Neural progenitor cell (in vitro differentiated cells): ENCODE data around the gene TSPAN10. TPM values are rescaled to one million over a fixed set of nuclear protein-coding genes. Genes with fewer than 3 reads are reported as not detected.
A peak's percentile ranks its signal among the peaks of the same experiment; 100 is the strongest.

ENCODE experiments used
- DNase-seq: peaks from one replicate; pipeline ENCODE4 v3.0.0-alpha.2; 2016; ENCODE audit warnings: low spot score
- H2AFZ ChIP-seq: fragments of 200-600 bp; sonication (generic); replicated peaks from 2 replicates; pipeline ENCODE4 v1.6.1; 2016; ENCODE audit warnings: antibody characterized with exemption
- H3F3A ChIP-seq: fragments of 200-600 bp; sonication (generic); 2 replicates; pipeline ENCODE4 v1.6.1; 2016; ENCODE audit warnings: antibody characterized with exemption, low read depth
- H3K27ac ChIP-seq: fragments of 200-600 bp; sonication (generic); 2 replicates; pipeline ENCODE4 v1.5.1; 2016; ENCODE audit warnings: mild to moderate bottlenecking
- H3K27me3 ChIP-seq: fragments of 200-600 bp; sonication (generic); 2 replicates; pipeline ENCODE4 v1.6.1; 2016; ENCODE audit warnings: mild to moderate bottlenecking, moderate library complexity
- H3K36me3 ChIP-seq: fragments of 200-600 bp; sonication (generic); 2 replicates; pipeline ENCODE4 v1.5.1; 2016
- H3K4me1 ChIP-seq: fragments of 200-600 bp; sonication (generic); 2 replicates; pipeline ENCODE4 v1.6.1; 2016; ENCODE audit warnings: mixed run types
- H3K4me2 ChIP-seq: fragments of 200-600 bp; sonication (generic); 2 replicates; pipeline ENCODE4 v1.6.1; 2016
- H3K4me3 ChIP-seq: fragments of 200-600 bp; sonication (generic); 2 replicates; pipeline ENCODE4 v1.5.1; 2016
- H3K79me2 ChIP-seq: fragments of 200-600 bp; sonication (generic); 2 replicates; pipeline ENCODE4 v1.6.1; 2016; ENCODE audit warnings: low read depth
- H3K9ac ChIP-seq: fragments of 200-600 bp; sonication (generic); 2 replicates; pipeline ENCODE4 v1.6.1; 2016
- H3K9me3 ChIP-seq: fragments of 200-600 bp; sonication (generic); 2 replicates; pipeline ENCODE4 v1.5.1; 2016; ENCODE audit warnings: low read depth
- H4K20me1 ChIP-seq: fragments of 200-600 bp; sonication (generic); 2 replicates; pipeline ENCODE4 v1.6.1; 2016; ENCODE audit warnings: low read depth
- H3K27ac Mint-ChIP-seq: 3 replicates; pipeline ENCODE4 v1.8.0; 2021; ENCODE audit warnings: mixed read lengths
- H3K27me3 Mint-ChIP-seq: 2 replicates; pipeline ENCODE4 v1.8.0; 2022; ENCODE audit warnings: low read depth, mild to moderate bottlenecking, inconsistent platforms, moderate library complexity, mixed read lengths; ENCODE audit not compliant: insufficient read depth
- H3K36me3 Mint-ChIP-seq: 3 replicates; pipeline ENCODE4 v1.8.0; 2021; ENCODE audit warnings: mixed read lengths
- H3K4me1 Mint-ChIP-seq: 3 replicates; pipeline ENCODE4 v1.8.0; 2021; ENCODE audit warnings: mixed read lengths
- H3K4me3 Mint-ChIP-seq: 3 replicates; pipeline ENCODE4 v1.8.0; 2021; ENCODE audit warnings: mild to moderate bottlenecking, moderate library complexity, mixed read lengths
- H3K9me3 Mint-ChIP-seq: 3 replicates; pipeline ENCODE4 v1.8.0; 2020; ENCODE audit warnings: mixed read lengths
- EZH2 ChIP-seq: fragments of 200-600 bp; sonication (generic); IDR thresholded peaks from 2 replicates; pipeline ENCODE4 v1.6.1; 2017; ENCODE audit warnings: antibody characterized with exemption, mild to moderate bottlenecking, moderate library complexity
- EZH2phosphoT487 ChIP-seq: fragments of 200-600 bp; sonication (generic); IDR thresholded peaks from 2 replicates; pipeline ENCODE4 v1.6.1; 2017; ENCODE audit warnings: antibody characterized with exemption
- total RNA-seq: library from RNA; depleted of rRNA; stranded (reverse); fragments of >200 nt; gene quantifications from 2 replicates; pipeline ENCODE4 v1.2.3, GENCODE V29; 2015; ENCODE audit warnings: low replicate concordance
- TF ChIP-seq, protein P1 (sequence below): fragments of 200-600 bp; sonication (generic); IDR thresholded peaks from 2 replicates; pipeline ENCODE4 v1.5.1; 2017; ENCODE audit warnings: antibody characterized with exemption, mild to moderate bottlenecking

The TSPAN10 gene
- total RNA-seq, 1 donor from 2014 or later: 2.2 TPM

DNA sequence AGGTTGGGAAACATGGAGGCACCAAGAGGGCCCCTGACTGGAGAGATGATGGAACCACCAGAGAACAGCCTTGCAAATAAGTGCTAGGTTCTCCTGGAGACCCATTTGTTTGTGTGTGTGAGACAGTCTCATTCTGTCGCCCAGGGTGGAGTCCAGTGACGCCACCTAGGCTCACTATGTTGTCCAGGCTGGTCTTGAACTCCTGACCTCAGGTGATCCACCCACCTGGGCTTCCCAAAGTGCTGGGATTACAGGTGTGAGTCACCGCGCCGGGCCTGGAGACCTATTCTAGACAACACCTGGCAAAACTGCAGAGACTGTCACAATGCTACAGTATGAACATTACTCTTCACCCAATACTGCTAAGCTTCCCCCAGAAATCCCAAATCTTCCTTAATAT, 1.6 kb upstream of the TSPAN10 start:
- H2AFZ ChIP-seq: no peak overlapping the region
- H3K4me1 ChIP-seq: peaks cover 8% of the 10 kb centered on the region
- Mint-ChIP-seq H3K9me3 (no peaks in the 10 kb centered on the region), H3K27me3 (no peaks in the 10 kb centered on the region), H3K36me3 (peaks cover 6% of the 10 kb centered on the region), H3K4me1 (peaks cover 13% of the 10 kb centered on the region), H3K4me3 (peak overlapping the region; percentile 95), H3K27ac (no peak overlapping the region)
- H4K20me1 ChIP-seq: peaks cover 23% of the 10 kb centered on the region
- H3K4me2 ChIP-seq: peak overlapping the region; percentile 97
- no peaks in the 10 kb centered on the region for H3K27me3 ChIP-seq
- no peak for DNase-seq
- H3K79me2 ChIP-seq: peaks cover 63% of the 10 kb centered on the region
- H3K9ac ChIP-seq: no peak overlapping the region
- H3K27ac ChIP-seq: no peak overlapping the region
- H3K36me3 ChIP-seq: no peaks in the 10 kb centered on the region
- H3K9me3 ChIP-seq: no peaks in the 10 kb centered on the region
- peak overlapping the region; percentile 87 for H3K4me3 ChIP-seq
- TF ChIP-seq EZH2 (no peak), EZH2phosphoT487 (no peak)
- TF ChIP-seq, protein P1, sequence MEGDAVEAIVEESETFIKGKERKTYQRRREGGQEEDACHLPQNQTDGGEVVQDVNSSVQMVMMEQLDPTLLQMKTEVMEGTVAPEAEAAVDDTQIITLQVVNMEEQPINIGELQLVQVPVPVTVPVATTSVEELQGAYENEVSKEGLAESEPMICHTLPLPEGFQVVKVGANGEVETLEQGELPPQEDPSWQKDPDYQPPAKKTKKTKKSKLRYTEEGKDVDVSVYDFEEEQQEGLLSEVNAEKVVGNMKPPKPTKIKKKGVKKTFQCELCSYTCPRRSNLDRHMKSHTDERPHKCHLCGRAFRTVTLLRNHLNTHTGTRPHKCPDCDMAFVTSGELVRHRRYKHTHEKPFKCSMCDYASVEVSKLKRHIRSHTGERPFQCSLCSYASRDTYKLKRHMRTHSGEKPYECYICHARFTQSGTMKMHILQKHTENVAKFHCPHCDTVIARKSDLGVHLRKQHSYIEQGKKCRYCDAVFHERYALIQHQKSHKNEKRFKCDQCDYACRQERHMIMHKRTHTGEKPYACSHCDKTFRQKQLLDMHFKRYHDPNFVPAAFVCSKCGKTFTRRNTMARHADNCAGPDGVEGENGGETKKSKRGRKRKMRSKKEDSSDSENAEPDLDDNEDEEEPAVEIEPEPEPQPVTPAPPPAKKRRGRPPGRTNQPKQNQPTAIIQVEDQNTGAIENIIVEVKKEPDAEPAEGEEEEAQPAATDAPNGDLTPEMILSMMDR: no peak
- H3F3A ChIP-seq: peaks cover 7% of the 10 kb centered on the region

DNA sequence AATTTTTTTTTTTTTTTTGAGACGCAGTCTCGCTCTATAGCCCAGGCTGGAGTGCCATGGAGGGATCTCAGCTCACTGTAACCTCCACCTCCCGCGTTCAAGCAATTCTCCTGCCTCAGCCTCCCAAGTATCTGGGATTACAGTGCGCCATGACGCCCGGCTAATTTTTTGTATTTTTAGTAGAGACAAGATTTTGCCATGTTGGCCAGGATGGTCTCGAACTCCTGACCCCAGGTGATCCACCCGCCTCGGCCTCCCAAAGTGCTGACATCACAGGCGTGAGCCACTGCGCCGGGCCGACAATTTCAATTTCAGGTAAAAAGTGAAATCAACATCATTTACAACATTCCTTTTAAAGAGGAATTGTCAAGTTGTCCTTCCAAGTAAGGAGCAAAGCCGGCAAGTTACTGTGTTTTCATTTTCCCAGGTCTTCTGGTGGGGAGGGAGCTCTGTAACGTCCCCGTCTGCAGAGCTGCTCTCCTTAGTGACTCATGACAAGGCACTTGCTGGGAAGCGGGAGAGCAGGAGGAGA, 957 bp upstream of the TSPAN10 start:
- no peak for DNase-seq
- Mint-ChIP-seq H3K9me3 (no peaks in the 10 kb centered on the region), H3K27me3 (no peaks in the 10 kb centered on the region), H3K36me3 (peaks cover 6% of the 10 kb centered on the region), H3K27ac (peak overlapping the region; percentile 90), H3K4me1 (peaks cover 13% of the 10 kb centered on the region), H3K4me3 (peak overlapping the region; percentile 95)
- peaks cover 7% of the 10 kb centered on the region for H3F3A ChIP-seq
- no peak for TF ChIP-seq EZH2phosphoT487
- no peak for TF ChIP-seq EZH2
- TF ChIP-seq, protein P1: no peak
- H3K9me3 ChIP-seq: no peaks in the 10 kb centered on the region
- no peak overlapping the region for H2AFZ ChIP-seq
- H3K27me3 ChIP-seq: no peaks in the 10 kb centered on the region
- peak overlapping the region; percentile 97 for H3K4me2 ChIP-seq
- H3K4me3 ChIP-seq: peak overlapping the region; percentile 87
- H3K27ac ChIP-seq: peak overlapping the region; percentile 80
- H3K9ac ChIP-seq: peak overlapping the region; percentile 93
- H3K4me1 ChIP-seq: peaks cover 8% of the 10 kb centered on the region
- H4K20me1 ChIP-seq: peaks cover 23% of the 10 kb centered on the region
- no peaks in the 10 kb centered on the region for H3K36me3 ChIP-seq
- H3K79me2 ChIP-seq: peaks cover 57% of the 10 kb centered on the region

DNA sequence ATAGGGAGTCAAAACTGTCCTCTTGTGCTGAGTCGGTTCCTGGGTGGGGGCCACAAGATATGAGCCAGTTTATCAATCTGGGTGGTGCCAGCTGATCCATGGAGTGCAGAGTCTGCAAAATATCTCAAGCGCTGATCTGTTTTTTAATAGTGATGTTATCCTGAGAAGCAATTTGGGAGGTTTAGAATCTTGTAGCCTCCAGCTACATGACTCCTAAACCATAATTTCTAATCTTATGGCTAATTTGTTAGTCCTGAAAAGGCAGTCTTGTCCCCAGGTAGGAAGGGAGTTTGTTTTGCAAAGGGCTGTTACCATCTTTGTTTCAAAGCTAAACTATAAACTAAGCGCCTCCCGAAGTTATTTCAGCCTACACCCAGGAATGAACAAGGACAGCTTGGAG, 1.7 kb downstream of the TSPAN10 start:
- H3K79me2 ChIP-seq: peaks cover 30% of the 10 kb centered on the region
- no peak overlapping the region for H3K4me3 ChIP-seq
- H4K20me1 ChIP-seq: peaks cover 23% of the 10 kb centered on the region
- no peak for DNase-seq
- H3K9me3 ChIP-seq: no peaks in the 10 kb centered on the region
- no peaks in the 10 kb centered on the region for H3K36me3 ChIP-seq
- H3K36me3 Mint-ChIP-seq: peaks cover 2% of the 10 kb centered on the region
- TF ChIP-seq, protein P1: no peak
- no peak for TF ChIP-seq EZH2
- no peak for TF ChIP-seq EZH2phosphoT487
- peaks cover 16% of the 10 kb centered on the region for H3K4me1 Mint-ChIP-seq
- peaks cover 8% of the 10 kb centered on the region for H3K4me1 ChIP-seq
- H3K9me3 Mint-ChIP-seq: no peaks in the 10 kb centered on the region
- H3K27ac ChIP-seq: no peak overlapping the region
- H3K9ac ChIP-seq: no peak overlapping the region
- H3K27me3 Mint-ChIP-seq: no peaks in the 10 kb centered on the region
- H2AFZ ChIP-seq: no peak overlapping the region
- H3K4me2 ChIP-seq: no peak overlapping the region
- H3K27me3 ChIP-seq: no peaks in the 10 kb centered on the region
- H3F3A ChIP-seq: peaks cover 7% of the 10 kb centered on the region
- H3K4me3 Mint-ChIP-seq: peak overlapping the region; percentile 34
- H3K27ac Mint-ChIP-seq: no peak overlapping the region
